ENCODE data around the gene NSRP1.
"Not testable (repeated sequence)": the region's sequence is repeated elsewhere in the genome, so short reads cannot be mapped to it uniquely, and the experiment has no call there.

Gene NSRP1

GRCh38 chr17:30186761-30187160 lies 70.1 kb downstream of the NSRP1 start:
- DNase-seq (ENCODE audit: low read depth in 2 of 2), result no peak

- DNase-seq (ENCODE audit: low read depth in 2 of 2), result no peak
Measured at GRCh38 chr17:30187573-30187972, 71.0 kb downstream of the NSRP1 start.

GRCh38 chr17:30188211-30188939 lies 71.8 kb downstream of the NSRP1 start:
- DNase-seq (ENCODE audit: low read depth in 2 of 2), result no peak

GRCh38 chr17:30191072-30191471 lies 74.5 kb downstream of the NSRP1 start:
- no peak for DNase-seq (ENCODE audit: low read depth in 2 of 2)

DNA sequence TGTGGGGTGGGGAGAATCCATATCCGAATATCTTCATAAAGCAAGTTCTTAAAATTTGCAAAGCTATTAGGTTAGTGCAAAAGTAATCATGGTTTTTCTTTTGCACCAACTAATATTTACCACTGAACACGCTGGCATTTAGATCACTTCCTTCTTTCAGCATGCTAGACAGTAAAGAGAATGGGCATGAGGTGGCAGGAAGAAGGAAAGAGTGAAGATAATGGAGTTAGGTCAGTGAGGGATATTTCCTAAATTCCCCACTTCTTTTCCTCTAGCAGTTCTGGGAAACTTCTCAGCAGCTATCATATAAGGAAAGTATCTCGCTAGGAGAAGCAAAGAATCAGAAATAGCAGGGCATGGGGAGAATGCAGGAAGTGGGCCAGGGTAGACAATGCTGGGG lies 79.9 kb downstream of the NSRP1 start:
- no peak for DNase-seq (ENCODE audit: low read depth in 2 of 2)

DNA sequence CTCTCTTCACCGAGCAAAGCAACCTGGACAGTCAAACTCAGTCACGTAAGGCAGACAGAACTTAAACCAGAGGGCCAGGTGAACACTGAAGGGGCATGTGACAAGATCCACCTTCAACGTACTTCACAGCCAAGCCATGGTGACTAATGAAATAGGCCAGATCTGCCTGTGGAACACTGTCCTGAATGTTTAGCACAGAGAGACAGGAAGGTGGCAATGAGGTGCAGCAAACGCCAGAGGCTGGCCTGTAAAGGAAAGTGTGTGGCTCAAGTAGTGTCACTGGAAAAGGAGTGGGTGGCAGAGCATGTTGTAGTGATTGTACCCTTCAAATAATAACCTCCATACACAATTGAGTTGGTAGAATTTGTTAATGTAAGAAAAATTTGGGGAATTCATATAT lies 80.8 kb downstream of the NSRP1 start:
- DNase-seq (ENCODE audit: low read depth in 2 of 2), result no peak

DNA sequence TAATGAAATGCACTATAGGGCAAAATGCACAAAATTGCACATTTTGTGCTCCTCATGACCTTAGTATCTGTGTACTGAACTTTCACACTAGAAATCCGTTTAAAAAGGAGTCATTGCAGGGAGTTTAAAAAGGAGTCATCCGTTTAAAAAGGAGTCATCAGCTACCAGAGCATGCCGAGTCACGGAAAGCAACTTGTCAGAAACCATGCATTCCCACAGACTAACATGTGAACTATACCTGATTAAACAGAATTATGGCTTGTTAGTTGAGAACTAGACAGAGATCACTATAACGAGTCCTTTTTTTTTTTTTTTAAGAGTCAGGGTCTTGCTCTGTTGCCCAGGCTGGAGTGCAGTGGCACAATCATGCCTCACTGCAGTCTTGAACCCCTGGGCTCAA lies 83.0 kb downstream of the NSRP1 start:
- DNase-seq (ENCODE audit: low read depth in 2 of 2), result no peak

DNA sequence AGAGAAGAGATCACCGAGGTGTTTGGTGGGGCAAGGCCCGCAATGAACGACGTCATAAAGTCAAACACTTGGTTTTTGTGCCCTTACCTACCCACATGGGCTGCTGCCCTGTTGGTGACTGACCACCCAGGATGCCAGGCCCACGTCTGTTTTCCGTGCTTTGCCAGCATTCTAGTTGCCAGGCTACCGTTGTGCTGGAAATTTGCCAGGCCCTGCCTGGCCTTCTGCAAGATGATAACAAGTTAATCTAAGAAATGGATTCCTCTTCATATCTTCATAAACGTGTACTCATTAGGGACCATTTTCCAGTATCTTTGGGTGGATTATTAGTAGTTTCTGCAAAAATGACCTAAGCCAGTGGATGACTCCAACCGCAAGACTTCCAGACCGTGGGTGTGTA lies 83.5 kb downstream of the NSRP1 start:
- DNase-seq (ENCODE audit: low read depth in 2 of 2), result no peak

GRCh38 chr17:30200656-30201055 lies 84.0 kb downstream of the NSRP1 start:
- DNase-seq (ENCODE audit: low read depth in 2 of 2), result not testable (repeated sequence)

DNA sequence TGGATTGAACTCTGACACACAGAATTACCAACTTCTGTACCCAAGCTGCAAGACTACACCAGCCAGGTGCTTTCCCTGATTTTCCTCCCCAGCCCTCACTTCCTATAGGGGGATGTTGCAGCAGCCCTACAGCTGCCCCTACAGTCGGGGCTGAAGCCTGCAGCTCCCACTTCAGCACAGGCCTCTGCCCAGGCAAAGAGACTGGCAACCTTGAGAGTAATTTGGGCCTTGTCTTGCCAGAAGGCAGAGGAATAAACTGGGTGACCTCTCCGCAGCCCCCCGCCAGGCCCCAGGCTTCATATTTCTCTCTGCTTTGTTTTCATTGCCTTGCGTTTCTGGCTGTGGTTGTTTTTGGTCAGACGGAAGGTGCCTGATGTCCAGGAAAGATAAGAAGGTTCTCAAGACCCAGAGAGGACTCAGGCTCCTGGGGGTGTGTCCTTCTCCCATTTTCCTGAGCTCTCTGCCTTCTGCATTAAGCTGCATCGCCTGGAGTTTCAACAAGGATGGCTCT lies 86.9 kb downstream of the NSRP1 start:
- DNase-seq (ENCODE audit: low read depth in 2 of 2), result no peak

DNA sequence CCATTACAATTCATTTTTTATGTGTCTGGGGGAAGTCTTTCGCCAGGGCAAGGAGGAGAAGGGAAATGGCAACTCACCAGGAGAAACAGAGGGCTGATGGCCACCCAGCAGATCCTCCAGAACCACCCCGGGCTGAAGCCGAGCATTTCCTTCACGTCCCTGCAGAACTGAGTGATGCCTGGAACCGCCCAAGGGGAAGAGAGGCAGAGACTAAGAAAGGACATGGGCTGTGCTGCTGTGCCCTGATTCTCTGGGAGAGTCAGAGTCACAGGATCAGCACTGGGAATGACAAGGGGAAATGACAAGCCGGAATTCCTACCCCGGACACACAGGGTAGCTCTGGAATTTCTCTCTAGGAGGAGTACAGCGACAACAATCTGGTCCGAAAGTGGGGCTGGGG lies 91.0 kb downstream of the NSRP1 start:
- no peak for DNase-seq (ENCODE audit: low read depth in 2 of 2)

DNA sequence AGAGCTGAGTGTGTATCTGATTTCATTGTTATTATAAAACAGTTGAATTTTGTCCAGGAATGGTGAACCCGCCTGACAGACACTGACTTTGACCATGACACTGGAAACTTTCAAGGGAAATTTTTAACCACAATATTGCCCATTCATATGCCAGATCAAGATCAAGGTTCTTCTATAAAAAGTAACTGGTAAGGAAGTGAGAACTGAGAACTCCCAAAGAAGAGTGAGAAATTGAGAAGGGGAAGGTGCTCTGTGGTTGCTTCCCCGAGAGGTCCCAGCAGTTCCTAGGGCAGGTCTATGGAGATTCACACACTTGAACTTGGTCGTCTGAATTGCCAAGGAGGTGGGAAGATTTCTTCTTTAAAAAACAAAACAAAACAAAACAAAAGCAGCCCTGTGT lies 91.6 kb downstream of the NSRP1 start:
- DNase-seq (ENCODE audit: low read depth in 2 of 2), result no peak

DNA sequence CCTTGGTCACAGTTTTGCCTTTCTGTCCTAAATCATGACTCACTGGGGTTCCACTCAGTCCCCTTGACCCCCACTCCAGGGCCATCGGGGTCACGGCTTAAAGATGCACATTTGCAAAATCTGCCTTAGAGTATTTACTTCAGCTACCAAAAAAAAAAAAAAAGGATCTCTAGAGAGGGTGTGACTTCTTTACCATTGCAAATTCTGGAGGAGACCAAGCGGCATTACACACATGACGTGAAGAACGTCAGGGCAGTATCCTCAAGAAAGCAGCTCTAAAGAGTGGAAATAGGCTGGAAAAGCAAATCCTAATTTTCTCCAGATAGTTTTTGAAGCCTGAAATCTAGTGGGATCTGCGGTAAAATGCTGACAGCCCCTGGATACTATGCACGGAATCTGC lies 93.3 kb downstream of the NSRP1 start:
- DNase-seq (ENCODE audit: low read depth in 2 of 2), result no peak

GRCh38 chr17:30210366-30210765 lies 93.8 kb downstream of the NSRP1 start:
- DNase-seq (ENCODE audit: low read depth in 2 of 2), result no peak

DNA sequence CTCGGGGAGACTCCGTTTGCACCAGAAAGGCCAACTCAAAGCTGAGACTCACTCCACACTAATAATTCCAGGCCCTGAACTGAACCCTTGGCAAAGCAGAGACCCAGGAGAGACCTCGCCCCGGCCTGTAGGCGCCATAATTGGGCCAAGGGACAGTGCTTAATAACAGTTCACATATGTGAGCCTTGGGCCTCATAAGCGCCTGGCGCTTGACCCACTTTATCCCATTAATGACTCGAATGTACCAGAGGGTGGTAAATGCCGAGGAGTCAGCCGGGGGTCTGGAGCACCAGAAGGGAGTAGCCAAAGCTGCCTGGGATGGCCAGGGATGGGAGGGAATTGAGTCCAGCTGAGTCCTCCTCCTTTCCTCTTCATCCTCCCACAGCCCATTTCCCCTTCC lies 94.3 kb downstream of the NSRP1 start:
- no peak for DNase-seq (ENCODE audit: low read depth in 2 of 2)

DNA sequence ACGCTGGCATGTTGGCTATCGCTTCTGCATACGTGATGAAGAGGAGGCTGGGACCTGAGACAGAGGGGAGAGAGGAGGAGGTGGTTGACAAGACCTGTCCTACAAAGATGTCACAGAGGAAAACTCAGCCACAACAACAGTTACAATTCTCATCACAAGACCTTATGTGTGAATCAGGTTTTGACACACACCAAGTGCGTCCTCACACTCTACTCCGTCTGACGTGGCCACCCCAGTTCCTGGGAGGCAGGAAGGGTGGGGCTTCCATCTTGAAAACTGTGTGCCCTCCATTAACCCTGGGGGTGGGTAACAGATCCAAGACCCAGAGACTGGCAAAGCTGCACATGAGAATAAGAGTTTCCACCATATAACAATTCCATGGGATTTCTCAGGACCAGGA lies 94.8 kb downstream of the NSRP1 start:
- DNase-seq (ENCODE audit: low read depth in 2 of 2), result no peak

- no peak for DNase-seq (ENCODE audit: low read depth in 2 of 2)
Measured at GRCh38 chr17:30212750-30213149, 96.1 kb downstream of the NSRP1 start.

GRCh38 chr17:30217054-30217453 lies 100.4 kb downstream of the NSRP1 start:
- DNase-seq (ENCODE audit: low read depth in 2 of 2), result no peak

DNA sequence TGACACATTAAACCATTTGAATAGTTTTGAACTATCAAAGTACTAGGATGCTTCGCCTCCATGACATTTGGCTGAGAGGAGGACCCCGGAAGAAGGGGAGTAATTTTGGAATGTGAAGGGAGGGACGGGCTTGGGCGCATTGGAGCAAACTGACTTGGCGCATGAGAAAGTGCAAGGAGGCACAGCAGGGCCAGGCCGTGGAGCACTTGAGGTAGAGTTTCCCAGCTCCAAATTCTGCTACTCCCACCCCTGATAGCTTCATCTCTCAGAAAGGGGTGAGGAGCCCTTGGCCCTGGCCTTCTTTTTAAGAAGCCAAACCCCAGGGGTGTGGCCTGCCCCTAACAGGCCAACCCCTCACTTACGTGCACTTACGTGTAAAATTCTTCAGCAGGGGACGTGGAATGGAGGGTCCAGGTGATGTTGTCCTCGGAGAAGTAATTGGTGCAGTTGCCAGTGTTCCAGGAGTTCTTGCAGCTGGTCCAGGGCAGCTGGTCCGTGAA lies 101.2 kb downstream of the NSRP1 start:
- DNase-seq (ENCODE audit: low read depth in 2 of 2), result no peak

GRCh38 chr17:30218799-30219198 lies 102.2 kb downstream of the NSRP1 start:
- no peak for DNase-seq (ENCODE audit: low read depth in 2 of 2)

DNA sequence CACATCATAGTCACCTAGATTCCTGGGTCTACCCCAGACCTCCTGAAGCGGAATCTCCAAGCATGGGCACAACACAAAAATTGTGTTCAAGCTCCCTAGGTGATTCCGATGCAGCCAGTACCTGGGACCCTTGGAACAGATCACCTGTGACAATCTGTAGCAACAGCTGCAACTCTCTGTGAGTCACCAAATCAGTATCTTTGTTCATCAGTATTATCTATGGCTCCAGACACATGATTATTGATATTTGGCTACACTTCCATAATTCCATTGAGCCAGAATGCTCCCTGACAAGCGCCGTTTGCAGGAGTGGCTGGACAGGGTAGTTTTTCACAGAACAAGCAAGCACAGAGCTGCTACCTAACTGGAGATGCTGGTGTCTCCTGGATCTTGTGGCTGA lies 102.7 kb downstream of the NSRP1 start:
- no peak for DNase-seq (ENCODE audit: low read depth in 2 of 2)

DNA sequence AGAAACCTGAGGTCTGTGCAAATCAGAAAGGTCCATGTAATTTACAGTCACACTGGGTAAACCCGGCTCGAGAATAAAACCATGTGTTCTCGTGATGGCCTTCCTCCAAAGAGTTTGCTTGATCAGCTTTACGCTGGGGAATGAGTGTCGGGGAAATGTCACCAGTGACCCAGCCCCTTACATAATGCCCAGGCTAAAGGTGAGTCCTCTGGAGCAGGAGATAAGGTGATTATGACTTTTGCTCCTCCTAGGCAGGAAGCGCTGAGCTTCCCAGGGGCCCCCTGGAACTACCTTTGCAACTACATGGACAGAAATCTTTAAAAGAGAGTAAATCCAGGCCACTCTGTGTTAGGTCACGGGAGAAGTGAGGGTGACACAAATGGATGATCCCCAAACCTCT lies 103.2 kb downstream of the NSRP1 start:
- DNase-seq (ENCODE audit: low read depth in 2 of 2), result no peak

- no peak for DNase-seq (ENCODE audit: low read depth in 2 of 2)
Measured at GRCh38 chr17:30220414-30220813, 103.8 kb downstream of the NSRP1 start.

- DNase-seq (ENCODE audit: low read depth in 2 of 2), result no peak
Measured at GRCh38 chr17:30221346-30221745, 104.7 kb downstream of the NSRP1 start.

Measured in stimulated activated CD8-positive, alpha-beta memory T cell treated with anti-CD3 and anti-CD28 coated beads, Interleukin-2, amount 100 ng/mL, for 1 hour (primary cell).